Progenitor cell of endocrine pancreas (in vitro differentiated cells): ENCODE data around the gene CLCF1. TPM values are rescaled to one million over a fixed set of nuclear protein-coding genes. Genes with fewer than 3 reads are reported as not detected.

Experiments used
- DNase-seq: peaks from one replicate; pipeline ENCODE4 v3.0.0; 2021; ENCODE audit warnings: low spot score; ENCODE audit not compliant: unreplicated experiment
- H3K27ac Mint-ChIP-seq: 2 replicates; pipeline ENCODE4 v1.8.0; 2021; ENCODE audit warnings: mild to moderate bottlenecking, moderate library complexity, mixed read lengths
- H3K27me3 Mint-ChIP-seq: 2 replicates; pipeline ENCODE4 v1.8.0; 2021; ENCODE audit warnings: mixed read lengths
- H3K36me3 Mint-ChIP-seq: 2 replicates; pipeline ENCODE4 v1.8.0; 2022; ENCODE audit warnings: mixed read lengths; ENCODE audit not compliant: insufficient read depth
- H3K4me1 Mint-ChIP-seq: 2 replicates; pipeline ENCODE4 v1.8.0; 2021; ENCODE audit warnings: low read depth, mixed read lengths
- H3K4me3 Mint-ChIP-seq: 2 replicates; pipeline ENCODE4 v1.8.0; 2021; ENCODE audit warnings: low read depth, mild to moderate bottlenecking, moderate library complexity, mixed read lengths
- H3K9me3 Mint-ChIP-seq: 2 replicates; pipeline ENCODE4 v1.8.0; 2021; ENCODE audit warnings: low read depth, mixed read lengths
- CTCF ChIP-seq: fragments of 200-600 bp; sonication (generic); IDR thresholded peaks from one replicate; pipeline ENCODE4 v1.5.0; 2021; ENCODE audit warnings: antibody characterized with exemption, mild to moderate bottlenecking; ENCODE audit not compliant: unreplicated experiment
- total RNA-seq: library from RNA; stranded (reverse); gene quantifications from 2 replicates; pipeline ENCODE4 v1.2.1, GENCODE V29; 2021

Gene CLCF1
- total RNA-seq, 1 donor from 2014 or later = 6.9 TPM

GRCh38 chr11:67419325-67420049, 46.1 kb upstream of the CLCF1 start:
- no peaks in the 10 kb centered on the region for H3K36me3 Mint-ChIP-seq
- H3K9me3 Mint-ChIP-seq = no peaks in the 10 kb centered on the region
- TF ChIP-seq CTCF = no peak
- peaks cover 3% of the 10 kb centered on the region for H3K4me1 Mint-ChIP-seq
- DNase-seq = no peak
- H3K27me3 Mint-ChIP-seq = peaks cover 15% of the 10 kb centered on the region
- H3K27ac Mint-ChIP-seq = no peak overlapping the region
- no peak overlapping the region for H3K4me3 Mint-ChIP-seq

GRCh38 chr11:67418476-67419281, 45.3 kb upstream of the CLCF1 start:
- Mint-ChIP-seq H3K9me3 (no peaks in the 10 kb centered on the region), H3K27me3 (peaks cover 15% of the 10 kb centered on the region), H3K4me3 (no peak overlapping the region), H3K36me3 (no peaks in the 10 kb centered on the region), H3K27ac (no peak overlapping the region), H3K4me1 (peaks cover 3% of the 10 kb centered on the region)
- no peak for DNase-seq
- TF ChIP-seq CTCF = no peak

- Mint-ChIP-seq H3K36me3 (no peaks in the 10 kb centered on the region), H3K4me3 (no peak overlapping the region), H3K9me3 (no peaks in the 10 kb centered on the region), H3K27ac (no peak overlapping the region), H3K4me1 (peaks cover 5% of the 10 kb centered on the region), H3K27me3 (peaks cover 27% of the 10 kb centered on the region)
- no peak for TF ChIP-seq CTCF
- DNase-seq = no peak
Observed at GRCh38 chr11:67417425-67417824, 44.0 kb upstream of the CLCF1 start.

GRCh38 chr11:67416416-67417335, 43.3 kb upstream of the CLCF1 start:
- Mint-ChIP-seq H3K9me3 (no peaks in the 10 kb centered on the region), H3K27me3 (peaks cover 32% of the 10 kb centered on the region), H3K27ac (no peak overlapping the region), H3K4me1 (peaks cover 5% of the 10 kb centered on the region), H3K36me3 (no peaks in the 10 kb centered on the region), H3K4me3 (no peak overlapping the region)
- no peak for TF ChIP-seq CTCF
- DNase-seq = no peak
